ENCODE data around the gene OTOGL.

- TF ChIP-seq, protein P1, sequence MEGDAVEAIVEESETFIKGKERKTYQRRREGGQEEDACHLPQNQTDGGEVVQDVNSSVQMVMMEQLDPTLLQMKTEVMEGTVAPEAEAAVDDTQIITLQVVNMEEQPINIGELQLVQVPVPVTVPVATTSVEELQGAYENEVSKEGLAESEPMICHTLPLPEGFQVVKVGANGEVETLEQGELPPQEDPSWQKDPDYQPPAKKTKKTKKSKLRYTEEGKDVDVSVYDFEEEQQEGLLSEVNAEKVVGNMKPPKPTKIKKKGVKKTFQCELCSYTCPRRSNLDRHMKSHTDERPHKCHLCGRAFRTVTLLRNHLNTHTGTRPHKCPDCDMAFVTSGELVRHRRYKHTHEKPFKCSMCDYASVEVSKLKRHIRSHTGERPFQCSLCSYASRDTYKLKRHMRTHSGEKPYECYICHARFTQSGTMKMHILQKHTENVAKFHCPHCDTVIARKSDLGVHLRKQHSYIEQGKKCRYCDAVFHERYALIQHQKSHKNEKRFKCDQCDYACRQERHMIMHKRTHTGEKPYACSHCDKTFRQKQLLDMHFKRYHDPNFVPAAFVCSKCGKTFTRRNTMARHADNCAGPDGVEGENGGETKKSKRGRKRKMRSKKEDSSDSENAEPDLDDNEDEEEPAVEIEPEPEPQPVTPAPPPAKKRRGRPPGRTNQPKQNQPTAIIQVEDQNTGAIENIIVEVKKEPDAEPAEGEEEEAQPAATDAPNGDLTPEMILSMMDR (conservative IDR thresholded peaks at IDR 0.05; ENCODE audit: low read depth, low read length): no peak
- TF ChIP-seq EZH2 (IDR thresholded peaks at IDR 0.05; ENCODE audit: low read length, unreplicated experiment) (no peak), EZH2phosphoT487 (IDR thresholded peaks at IDR 0.05; ENCODE audit: borderline replicate concordance, low read length) (no peak)
These were observed 35.1 kb upstream of the OTOGL start for GRCh38 chr12:80064269-80064668.

Measured in PC-3 (cell line).